HG03064 (cell line): ENCODE data around the gene LZTR1.
A peak's percentile ranks its signal among the peaks of the same experiment; 100 is the strongest.

Experiments used
- ATAC-seq: cut with Tn5 transposase; IDR thresholded peaks from one replicate; pipeline ENCODE4 v1.9.1; 2021; ENCODE audit warnings: low read depth; ENCODE audit not compliant: unreplicated experiment

LZTR1 gene

DNA sequence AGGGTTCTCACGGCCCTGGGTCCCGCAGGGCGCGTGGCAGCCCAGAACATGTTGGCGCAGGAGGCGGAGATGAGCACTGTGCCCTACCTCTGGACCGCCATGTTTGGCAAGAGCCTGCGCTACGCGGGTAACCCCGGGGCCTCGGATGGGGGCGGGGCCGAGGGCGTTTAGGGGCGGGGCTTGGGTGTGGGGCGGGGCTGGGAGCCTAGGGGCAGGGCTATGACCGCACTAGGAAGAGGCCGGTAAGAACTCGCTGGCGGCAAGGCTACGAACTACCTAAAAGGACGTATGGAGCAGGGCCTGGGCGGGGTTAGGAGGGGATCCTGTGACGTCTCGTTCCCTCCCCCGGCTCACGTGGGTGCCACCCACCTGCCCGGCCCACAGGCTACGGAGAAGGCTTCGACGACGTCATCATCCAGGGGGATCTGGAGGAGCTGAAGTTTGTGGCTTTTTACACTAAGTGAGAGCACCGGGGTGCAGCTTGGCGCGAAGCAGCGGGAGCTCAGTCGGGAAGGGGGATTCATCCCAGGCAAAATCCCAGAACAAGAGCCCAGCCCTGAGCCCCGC lies 2.8 kb upstream of the LZTR1 start:
- ATAC-seq: no peak

DNA sequence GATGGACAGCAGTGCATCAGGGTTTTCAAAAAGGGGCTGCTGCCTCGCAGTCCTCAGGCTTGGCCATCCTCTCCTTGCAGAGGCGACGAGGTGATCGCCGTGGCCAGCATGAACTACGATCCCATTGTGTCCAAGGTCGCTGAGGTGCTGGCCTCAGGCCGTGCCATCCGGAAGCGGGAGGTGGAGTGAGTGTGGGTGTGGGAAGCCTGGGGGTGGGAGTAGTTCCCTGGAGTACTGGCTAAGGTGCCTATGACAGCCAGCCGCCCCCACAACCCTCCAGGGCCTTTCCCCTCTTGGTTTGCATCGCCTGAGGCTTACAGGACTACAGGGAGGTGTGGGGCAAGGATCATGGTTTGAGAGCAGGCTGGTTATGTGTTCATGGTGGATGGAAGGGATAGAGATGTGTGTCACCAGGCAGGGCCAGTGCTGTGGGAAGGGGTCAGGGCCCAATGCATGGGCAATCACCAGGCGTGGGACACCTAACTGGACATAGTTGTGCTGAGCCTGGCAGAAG lies 2.1 kb upstream of the LZTR1 start:
- ATAC-seq: no peak

DNA sequence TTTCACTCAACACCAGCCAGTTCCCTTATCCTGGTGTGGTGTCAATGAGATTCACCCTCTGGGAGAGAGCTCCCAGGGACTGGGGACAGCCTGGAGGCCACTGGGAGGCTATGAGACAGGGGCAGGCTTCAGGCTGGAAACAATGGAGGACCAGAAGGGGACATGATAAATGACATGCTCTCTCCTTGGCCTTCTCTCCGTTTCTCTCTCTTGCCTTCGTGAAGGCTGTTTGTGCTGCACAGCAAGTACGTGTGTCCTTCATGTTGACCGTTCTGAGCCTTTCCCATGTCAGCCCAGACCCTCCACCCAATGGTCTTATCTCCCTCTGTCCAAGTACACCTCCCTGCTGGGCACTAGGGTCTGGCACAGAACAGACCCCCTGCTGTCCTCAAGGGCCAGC lies 1.6 kb upstream of the LZTR1 start:
- ATAC-seq: no peak

DNA sequence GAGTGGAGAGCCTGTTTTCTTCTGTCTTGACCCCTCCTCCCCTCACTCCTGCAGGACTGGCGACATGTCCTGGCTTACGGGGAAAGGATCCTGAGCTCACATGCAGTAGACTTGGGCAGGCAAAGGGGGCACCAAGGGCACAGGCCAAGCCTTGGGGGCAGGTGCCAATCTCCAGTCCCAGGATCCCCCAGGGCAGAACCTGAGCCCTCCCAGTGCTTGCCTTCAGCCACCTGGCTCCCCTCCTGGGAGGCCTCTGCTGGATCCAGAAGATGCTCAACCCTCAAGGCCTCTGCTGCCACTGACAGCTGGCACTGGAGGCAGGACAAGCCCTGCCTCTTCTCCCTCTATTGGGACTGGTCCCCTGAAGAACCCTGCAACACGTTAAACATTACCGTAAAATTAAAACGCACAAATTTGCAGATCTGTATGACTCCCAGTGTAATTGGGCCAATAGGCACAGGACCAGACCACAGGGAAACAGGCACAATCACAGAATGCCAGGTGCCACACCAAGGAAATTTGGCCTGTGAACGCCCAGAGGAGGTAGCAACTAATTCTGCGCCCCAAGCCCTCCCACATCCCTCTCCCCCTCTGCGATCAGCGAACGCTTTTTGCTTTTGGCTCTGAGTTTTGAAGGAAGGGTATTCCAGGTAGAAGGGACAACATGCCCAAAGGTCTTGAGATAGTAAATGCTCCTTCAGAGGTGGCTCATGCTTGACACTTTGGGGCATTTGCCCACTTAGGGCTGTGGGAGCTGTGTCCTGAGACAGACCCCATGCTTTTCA lies 967 bp upstream of the LZTR1 start:
- no peak for ATAC-seq

DNA sequence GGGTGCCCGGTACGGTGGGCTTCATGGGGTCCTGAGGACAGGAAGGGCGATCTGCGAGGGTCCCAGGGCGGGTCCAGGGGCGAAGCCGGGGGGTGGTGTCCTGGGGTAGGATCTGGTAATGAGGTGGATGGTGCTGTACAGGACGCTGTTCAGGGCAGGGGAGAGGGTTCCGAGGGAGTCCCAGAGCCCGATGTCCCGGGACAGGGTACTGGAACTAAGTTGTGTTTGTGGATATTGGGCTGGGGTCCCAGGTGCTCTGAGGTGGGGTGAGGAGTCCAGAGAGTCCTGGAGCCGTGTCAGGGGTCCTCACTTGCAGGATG lies 426 bp downstream of the LZTR1 start:
- ATAC-seq: peak; percentile 10

DNA sequence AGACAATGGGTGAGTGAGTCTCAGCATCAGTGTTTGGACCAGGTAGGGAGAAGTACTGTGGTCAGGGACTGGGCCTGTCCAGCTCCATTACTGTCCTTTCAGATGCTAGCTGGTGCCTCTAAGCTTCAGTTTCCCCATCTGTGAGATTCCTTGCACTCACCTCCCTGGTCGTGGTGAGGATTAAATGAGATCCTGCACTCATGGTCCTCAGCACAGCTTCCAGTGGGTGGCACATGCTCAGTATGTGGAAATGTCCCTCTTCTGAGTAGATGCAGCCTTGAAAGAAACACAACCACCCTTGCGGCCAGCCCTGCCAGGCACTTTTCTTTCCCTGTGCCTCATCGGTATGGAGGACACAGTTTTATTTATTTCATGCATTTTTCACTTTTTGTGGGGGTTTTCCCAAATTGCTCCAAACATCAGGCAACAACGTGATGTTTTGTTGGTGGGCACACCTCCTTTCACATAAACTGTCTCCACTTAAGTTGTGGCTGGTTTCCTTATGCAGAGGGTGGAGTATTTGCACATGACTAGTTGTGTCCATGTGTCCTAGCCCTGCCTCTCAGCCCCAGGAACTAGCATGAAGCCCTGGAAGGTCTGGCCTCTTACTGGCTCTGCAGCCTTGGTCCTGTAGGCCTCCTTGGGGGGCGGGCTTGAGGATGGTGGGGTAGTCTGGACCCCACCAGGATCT lies 1.1 kb downstream of the LZTR1 start:
- no peak for ATAC-seq

DNA sequence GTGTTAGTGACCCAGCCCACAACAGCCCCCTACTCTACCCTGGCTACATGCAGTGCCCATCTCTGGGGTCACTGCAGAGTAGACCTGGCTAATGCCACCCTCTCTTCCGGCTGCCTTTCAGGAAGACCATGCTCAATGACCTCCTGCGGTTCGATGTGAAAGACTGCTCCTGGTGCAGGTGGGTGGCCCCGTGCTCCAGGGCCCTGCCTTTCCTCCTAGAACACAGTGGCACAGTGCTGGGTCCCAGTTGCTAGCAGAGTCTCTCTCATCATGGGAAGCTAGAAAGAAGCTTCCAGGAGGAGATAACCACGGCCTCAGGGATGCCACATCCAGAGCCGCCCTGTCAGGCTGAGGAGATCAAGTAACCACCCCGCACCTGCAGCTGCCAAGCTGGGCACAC lies 3.6 kb downstream of the LZTR1 start:
- ATAC-seq: no peak

DNA sequence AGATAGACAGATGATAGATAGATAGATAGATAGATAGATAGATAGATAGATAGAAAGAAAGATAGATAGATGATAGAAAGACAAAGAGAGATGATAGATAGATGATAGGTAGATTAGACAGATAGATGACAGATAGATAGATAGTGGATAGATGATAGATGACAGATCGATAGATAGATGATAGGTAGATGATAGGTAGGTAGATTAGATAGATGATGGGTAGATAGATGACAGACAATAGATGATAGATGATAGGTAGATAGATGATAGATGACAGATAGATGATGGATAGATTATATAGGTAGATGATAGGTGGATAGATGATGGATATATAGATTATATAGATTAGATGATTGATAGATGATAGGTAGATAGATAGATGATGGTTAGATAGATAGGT lies 4.3 kb downstream of the LZTR1 start:
- no peak for ATAC-seq

DNA sequence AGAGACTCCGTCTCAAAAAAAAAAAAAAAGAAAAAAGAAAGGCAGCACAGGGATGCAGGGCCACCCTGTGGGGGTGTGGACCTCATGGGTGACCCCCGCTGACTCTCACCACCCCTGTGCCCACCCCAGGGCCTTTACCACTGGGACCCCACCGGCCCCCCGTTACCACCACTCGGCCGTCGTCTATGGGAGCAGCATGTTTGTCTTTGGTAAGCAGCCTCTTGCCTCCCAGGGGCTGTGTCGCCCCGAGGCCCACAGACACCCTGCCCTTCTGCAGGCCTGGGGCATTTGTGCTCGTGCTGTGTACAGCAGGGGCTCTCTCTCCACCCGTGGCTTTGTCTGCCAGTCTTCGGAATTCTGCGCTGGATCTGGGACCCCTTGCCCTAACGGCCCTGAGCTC lies 5.3 kb downstream of the LZTR1 start:
- no peak for ATAC-seq

DNA sequence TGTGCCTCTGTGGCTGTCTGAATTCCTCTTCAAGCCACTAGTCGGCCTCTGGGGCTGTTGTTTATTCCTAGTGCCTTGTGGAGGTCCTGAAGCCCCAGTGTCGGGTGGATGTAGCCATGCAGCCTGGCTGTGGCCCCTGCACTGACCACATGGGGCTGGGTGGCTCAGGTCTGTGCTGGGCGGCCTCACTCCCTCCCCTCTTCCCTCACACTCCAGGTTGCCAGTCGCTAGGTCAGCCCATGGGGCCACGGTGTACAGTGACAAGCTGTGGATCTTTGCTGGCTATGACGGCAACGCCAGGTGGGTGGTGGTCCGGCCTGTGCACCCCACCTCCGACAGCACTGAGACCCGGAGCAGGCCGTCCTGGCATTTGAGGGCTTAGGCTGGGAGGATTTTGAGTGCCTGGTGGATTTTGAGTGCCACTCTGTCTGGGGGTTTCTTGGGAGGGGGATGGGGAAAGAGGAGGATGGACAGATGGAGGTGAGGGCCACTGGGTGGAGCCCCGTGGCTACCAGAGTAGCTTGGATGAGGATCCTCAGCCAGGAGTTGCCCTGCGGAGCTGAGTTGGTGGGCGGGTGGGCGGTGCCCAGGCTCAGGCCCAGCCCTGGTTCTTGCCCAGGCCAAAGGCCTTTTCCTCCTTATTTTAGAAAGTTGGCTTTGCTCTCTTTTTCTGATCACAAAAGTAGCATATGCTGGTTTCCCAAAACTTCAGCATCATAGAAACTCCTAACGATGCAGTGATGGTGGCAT lies 6.7 kb downstream of the LZTR1 start:
- no peak for ATAC-seq

DNA sequence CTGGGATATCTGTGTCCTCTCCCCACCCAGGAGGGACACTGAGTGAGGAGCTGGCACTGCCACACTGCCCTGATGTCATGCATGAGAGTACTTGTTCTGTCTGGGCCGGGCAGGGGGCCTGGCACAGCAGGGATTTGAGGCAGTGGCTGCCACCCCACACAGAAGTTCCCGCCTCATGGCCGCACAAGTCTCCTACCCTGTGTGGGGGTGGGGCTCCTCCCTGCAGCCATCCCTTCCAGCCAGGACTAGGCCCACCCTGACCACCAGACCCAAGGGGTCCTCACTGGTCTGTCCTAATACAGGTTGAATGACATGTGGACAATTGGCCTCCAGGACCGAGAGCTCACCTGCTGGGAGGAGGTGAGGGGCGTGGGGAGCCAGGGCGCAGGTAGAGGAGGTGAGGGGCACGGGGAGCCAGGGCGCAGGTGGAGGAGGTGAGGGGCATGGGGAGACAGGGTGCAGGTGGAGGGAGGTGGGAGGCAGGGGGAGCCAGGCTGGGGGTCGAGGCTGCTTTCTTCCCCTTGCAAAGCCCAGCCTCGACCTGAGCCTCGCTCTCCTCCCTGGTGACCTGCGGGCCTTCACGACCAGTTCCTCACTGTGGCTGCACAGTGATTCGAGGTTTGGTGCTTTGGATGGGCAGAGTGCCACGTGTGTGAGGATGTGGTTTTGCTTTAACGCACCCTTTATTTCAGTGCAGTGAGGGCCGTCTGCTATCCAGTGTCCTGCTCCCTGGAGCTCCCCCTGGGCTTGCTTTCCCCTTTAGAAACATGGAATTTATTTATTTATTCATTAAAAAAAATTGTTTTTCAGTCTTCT lies 7.4 kb downstream of the LZTR1 start:
- no peak for ATAC-seq

DNA sequence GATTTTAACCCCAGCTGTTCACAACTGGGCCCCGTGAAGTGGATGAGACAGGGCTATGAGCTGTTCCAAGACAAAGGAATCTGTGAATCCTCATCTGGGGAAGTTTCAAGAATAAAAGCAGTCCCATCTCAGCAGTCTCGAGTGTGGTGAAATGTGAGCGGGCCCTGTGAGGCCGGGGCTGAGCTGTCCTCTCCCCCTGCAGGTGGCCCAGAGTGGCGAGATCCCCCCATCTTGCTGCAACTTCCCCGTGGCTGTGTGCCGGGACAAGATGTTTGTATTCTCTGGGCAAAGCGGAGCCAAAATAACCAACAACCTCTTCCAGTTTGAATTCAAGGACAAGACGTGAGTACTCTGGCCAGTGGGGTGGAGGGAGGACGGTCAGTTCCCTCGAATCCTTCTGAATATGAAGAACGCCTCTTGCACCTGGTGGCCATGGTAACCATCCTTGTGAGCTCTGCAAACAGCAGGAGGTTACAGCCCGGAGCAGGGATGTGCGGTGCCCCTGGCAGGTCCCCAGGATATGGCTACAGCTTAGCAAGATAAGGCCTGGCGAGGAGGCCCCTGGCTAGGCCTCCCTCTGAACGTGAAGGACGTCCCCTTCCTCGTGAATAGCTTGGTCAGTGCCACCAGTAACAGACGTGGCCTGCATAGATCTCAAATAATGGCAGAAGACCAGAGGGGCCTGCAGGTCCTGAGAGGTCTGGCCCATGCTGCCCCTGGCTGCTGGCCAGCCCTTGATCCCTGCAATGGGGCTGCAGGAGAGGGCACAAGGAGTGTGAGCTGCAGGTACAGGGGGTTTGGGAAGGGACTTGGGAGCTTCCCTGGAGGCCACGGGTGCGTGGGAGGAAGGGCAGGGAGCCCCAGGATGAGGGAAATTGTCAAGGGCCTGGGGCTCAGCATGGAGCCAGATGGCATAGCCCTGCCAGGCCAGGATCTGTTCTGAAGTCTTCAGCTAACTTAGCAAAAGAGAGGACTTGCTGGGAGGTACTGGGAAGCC lies 8.4 kb downstream of the LZTR1 start:
- no peak for ATAC-seq

DNA sequence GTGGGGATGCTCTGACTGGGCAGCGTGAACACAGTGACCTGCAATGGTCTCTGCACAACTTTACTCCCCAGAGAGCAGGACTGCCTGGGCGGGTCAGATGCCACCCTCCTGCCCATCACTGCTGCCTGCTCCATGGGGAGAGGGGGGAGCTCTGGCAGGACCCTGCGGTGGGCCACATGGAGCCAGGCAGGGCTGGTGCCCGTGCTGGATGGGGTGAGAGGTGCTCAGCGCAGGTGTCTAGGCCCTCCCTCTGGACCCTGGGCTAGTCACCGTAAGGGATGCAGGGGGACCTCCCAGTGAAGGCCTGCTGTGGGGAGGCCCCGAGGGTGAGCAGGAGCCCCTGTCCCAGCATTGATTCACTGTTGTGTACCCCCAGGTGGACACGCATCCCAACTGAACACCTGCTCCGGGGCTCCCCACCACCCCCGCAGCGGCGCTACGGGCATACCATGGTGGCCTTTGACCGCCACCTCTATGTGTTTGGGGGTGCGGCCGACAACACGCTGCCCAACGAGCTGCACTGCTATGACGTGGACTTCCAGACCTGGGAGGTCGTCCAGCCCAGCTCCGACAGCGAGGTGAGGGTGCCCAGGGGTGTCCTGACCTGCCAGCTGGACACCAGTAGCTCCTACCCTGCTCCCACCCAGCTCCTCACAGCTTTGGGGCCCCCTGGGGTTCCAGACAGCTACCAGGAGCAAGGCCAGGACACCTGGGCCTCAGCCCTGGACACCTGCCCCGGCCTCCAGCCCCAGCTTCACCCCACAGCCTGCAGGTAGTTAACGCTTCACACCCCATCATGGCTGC lies 9.4 kb downstream of the LZTR1 start:
- ATAC-seq: no peak

DNA sequence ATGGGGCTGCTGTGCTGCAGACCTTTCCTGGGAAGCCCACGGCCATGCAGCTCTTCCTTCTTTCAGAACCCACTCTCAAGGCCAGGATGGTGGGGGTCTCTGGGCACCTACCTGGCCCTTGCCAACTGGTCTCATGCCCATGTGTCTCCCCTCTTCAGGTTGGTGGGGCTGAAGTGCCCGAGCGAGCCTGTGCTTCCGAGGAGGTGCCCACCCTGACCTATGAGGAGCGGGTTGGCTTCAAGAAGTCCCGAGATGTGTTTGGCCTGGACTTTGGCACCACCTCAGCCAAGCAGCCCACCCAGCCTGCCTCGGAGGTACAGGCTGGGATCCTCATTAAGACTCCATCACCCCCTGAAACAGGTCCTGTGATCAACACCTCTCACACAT lies 10.0 kb downstream of the LZTR1 start:
- ATAC-seq: no peak

DNA sequence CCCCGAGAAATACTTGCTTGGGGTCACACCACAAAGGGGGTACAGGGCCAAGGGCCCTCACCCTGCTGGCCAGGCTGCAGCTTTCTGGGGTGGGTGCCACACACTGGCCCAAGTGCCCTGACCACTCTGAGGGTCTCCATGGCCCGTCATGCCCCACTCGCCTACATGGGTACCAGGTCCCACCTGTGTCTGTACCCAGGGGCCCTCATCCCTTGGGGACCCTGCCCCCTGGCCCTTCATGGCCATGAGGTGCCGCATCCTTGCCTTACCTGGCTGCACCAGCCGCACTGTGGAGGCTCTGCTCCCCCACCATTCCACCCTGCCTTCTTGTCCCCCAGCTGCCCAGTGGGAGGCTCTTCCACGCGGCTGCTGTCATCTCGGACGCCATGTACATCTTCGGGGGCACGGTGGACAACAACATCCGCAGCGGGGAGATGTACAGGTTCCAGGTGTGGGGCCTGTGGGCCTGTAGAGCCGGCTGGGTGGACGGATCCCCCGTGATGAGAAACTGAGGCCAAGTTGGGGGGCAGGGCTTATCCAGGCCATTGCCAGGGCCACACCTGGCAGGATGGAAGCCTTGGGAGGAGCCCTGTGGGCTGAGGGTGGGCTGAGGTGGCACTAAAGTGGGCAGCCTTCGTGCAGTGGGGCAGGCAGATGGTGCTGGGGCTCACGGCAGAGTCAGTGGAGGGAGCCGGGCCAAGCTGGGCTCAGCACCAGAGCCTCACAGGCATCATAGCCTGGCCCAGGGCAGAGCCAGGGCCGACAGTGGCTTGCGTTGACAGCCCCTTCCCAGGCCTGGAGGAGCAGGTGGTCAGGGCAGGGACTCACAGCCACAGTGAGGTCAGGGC lies 10.6 kb downstream of the LZTR1 start:
- ATAC-seq: no peak

DNA sequence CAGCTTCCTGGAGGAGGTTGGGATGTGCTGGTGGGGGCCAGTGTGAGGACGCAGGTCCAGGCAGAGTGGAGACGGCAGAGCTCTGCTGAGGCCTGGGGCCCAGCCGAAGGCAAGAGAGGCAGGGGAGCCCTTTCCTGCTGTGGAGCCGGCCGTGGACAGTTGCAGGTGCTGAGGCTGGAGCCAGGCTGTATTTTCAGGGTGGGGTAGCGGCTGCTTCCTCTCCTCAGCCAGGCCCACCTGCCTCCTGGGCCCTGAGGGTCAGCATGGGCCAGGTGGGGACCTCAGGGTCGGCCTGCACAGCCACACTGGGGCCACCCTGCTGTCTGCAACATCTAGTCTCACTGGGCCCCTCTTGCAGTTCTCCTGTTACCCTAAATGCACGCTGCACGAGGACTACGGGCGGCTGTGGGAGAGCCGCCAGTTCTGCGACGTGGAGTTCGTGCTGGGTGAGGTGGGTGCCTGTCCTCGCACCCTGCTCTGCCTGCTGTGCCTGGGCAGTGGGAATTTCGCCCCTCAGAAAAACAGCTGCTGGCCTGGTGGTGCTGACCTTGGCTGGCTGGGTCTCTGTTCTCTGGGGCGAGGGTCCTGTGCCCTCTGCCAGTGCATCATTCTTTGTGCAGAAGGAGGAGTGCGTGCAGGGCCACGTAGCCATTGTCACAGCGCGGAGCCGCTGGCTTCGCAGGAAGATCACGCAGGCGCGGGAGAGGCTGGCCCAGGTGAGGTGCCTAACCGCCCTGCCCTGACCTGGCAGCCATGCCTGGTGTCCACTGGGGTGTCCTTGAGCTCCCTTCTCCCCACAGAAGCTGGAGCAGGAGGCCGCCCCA lies 11.4 kb downstream of the LZTR1 start:
- no peak for ATAC-seq
